ENCODE data around the gene CEP89. TPM values are rescaled to one million over a fixed set of nuclear protein-coding genes. Genes with fewer than 3 reads are reported as not detected.

CEP89 gene
- polyA plus RNA-seq, 1 donor (not counting 4 experiments of a cell fraction or from before 2014, with no cell fraction given): 11.2 TPM

GRCh38 chr19:32876236-32876918, 95.4 kb downstream of the CEP89 start:
- no peak for DNase-seq (ENCODE audit: low read depth, low spot score)
- H3K4me1 ChIP-seq (ENCODE audit: control insufficient read depth, extremely low read depth, insufficient read depth, low read length): no peaks in the 10 kb centered on the region
- no peak for FAIRE-seq
- H3K9ac ChIP-seq (ENCODE audit: control insufficient read depth, extremely low read depth, insufficient read depth, low read length): no peak overlapping the region
- no peak overlapping the region for H2AFZ ChIP-seq (ENCODE audit: control insufficient read depth, low read length)
- TF ChIP-seq EZH2 (IDR thresholded peaks at IDR 0.05; ENCODE audit: low read length): no peak
- TF ChIP-seq CTCF (optimal IDR thresholded peaks at IDR 0.05 in 1 of 3, IDR thresholded peaks at IDR 0.05 in 1 of 3, conservative IDR thresholded peaks at IDR 0.05 in 1 of 3; ENCODE audit: extremely low read depth in 1 of 3, insufficient read depth in 2 of 3, low read length in 3 of 3): no peak
- H3K4me3 ChIP-seq (ENCODE audit: control insufficient read depth in 2 of 3, extremely low read depth in 1 of 3, insufficient read depth in 2 of 3, low read depth in 1 of 3, low read length in 3 of 3): no peak overlapping the region
- no peaks in the 10 kb centered on the region for H4K20me1 ChIP-seq (ENCODE audit: control insufficient read depth, extremely low read depth, insufficient read depth, low read length)
- dilution Hi-C loops (cut with MboI; ENCODE audit: extremely low pct_ligation_motif_present, low sequenced_read_pairs): loop anchor here (25.0 kb wide), 1 partner anchor 89 kb away; no protein-coding TSS in a partner anchor
- no peak overlapping the region for H3K4me2 ChIP-seq (ENCODE audit: control insufficient read depth, extremely low read depth, insufficient read depth, low read depth, low read length)
- H3K9me3 ChIP-seq (ENCODE audit: control insufficient read depth, low read depth, low read length): no peaks in the 10 kb centered on the region
- peaks cover 0 to 2% of the 10 kb centered on the region in 2 experiments for H3K36me3 ChIP-seq (ENCODE audit: control insufficient read depth in 2 of 2, extremely low read depth in 1 of 2, insufficient read depth in 2 of 2, low read length in 2 of 2)
- H3K79me2 ChIP-seq (ENCODE audit: control insufficient read depth, insufficient read depth, low read length): no peaks in the 10 kb centered on the region
- no peaks in the 10 kb centered on the region for H3K9me1 ChIP-seq (ENCODE audit: control insufficient read depth, extremely low read depth, insufficient read depth, low read length)
- H3K27ac ChIP-seq (ENCODE audit: control insufficient read depth, insufficient read depth, low read length): no peak overlapping the region
- no peaks in the 10 kb centered on the region for H3K27me3 ChIP-seq (ENCODE audit: control insufficient read depth, extremely low read depth, insufficient read depth, low read length)

GRCh38 chr19:32875428-32875827, 96.3 kb downstream of the CEP89 start:
- TF ChIP-seq CTCF (optimal IDR thresholded peaks at IDR 0.05 in 1 of 3, IDR thresholded peaks at IDR 0.05 in 1 of 3, conservative IDR thresholded peaks at IDR 0.05 in 1 of 3; ENCODE audit: extremely low read depth in 1 of 3, insufficient read depth in 2 of 3, low read length in 3 of 3) (no peak), EZH2 (IDR thresholded peaks at IDR 0.05; ENCODE audit: low read length) (no peak)
- Histone ChIP-seq H3K9me3 (ENCODE audit: control insufficient read depth, low read depth, low read length) (no peaks in the 10 kb centered on the region), H3K4me1 (ENCODE audit: control insufficient read depth, extremely low read depth, insufficient read depth, low read length) (no peaks in the 10 kb centered on the region), H3K27me3 (ENCODE audit: control insufficient read depth, extremely low read depth, insufficient read depth, low read length) (no peaks in the 10 kb centered on the region), H4K20me1 (ENCODE audit: control insufficient read depth, extremely low read depth, insufficient read depth, low read length) (no peaks in the 10 kb centered on the region), H3K27ac (ENCODE audit: control insufficient read depth, insufficient read depth, low read length) (no peak overlapping the region), H3K4me2 (ENCODE audit: control insufficient read depth, extremely low read depth, insufficient read depth, low read depth, low read length) (no peak overlapping the region), H3K9me1 (ENCODE audit: control insufficient read depth, extremely low read depth, insufficient read depth, low read length) (no peaks in the 10 kb centered on the region), H3K79me2 (ENCODE audit: control insufficient read depth, insufficient read depth, low read length) (no peaks in the 10 kb centered on the region), H3K4me3 (ENCODE audit: control insufficient read depth in 2 of 3, extremely low read depth in 1 of 3, insufficient read depth in 2 of 3, low read depth in 1 of 3, low read length in 3 of 3) (no peak overlapping the region), H2AFZ (ENCODE audit: control insufficient read depth, low read length) (no peak overlapping the region), H3K9ac (ENCODE audit: control insufficient read depth, extremely low read depth, insufficient read depth, low read length) (no peak overlapping the region), H3K36me3 (ENCODE audit: control insufficient read depth in 2 of 2, extremely low read depth in 1 of 2, insufficient read depth in 2 of 2, low read length in 2 of 2) (peaks cover 0 to 2% of the 10 kb centered on the region in 2 experiments)
- DNase-seq (ENCODE audit: low read depth, low spot score) (no peak), FAIRE-seq (no peak)
- dilution Hi-C loops (cut with MboI; ENCODE audit: extremely low pct_ligation_motif_present, low sequenced_read_pairs): loop anchor here (25.0 kb wide), 1 partner anchor 88 kb away; no protein-coding TSS in a partner anchor
